Spleen (tissue), 7 donors: Measurements from ENCODE around the gene RPL29.

ENCODE experiments used
- CTCF ChIP-seq, 11 experiments: fragments of 200-600 bp in 7 of 11; fragments of 450-650 bp in 4 of 11; sonication (generic) in 4 of 11; IDR thresholded peaks in 8 of 11; conservative IDR thresholded peaks in 3 of 11; 1 replicate in 7 of 11; 2 replicates in 4 of 11; pipeline versions ENCODE4 v1.4.0 to v1.8.0; 2016 to 2021; ENCODE audit warnings: antibody characterized with exemption in 11 of 11, inconsistent platforms in 4 of 11, mild to moderate bottlenecking in 1 of 11
- POLR2AphosphoS5 ChIP-seq, 3 donors: sonication (generic); formaldehyde crosslinking; IDR thresholded peaks; one replicate each; pipeline ENCODE4 v1.5.1; 2017; ENCODE audit warnings: antibody characterized with exemption in 3 of 3
- donor health status: DM: no; HTN: no; CAD: no; lungs with moderate emphysema.
- donor health status: DM: no; HTN: no; CAD: no.
- donor health status: DM: no; HTN: no; CAD: no.

GRCh38 chr3:52028572-52028971, 32.9 kb upstream of the RPL29 start:
- no peak for TF ChIP-seq CTCF (IDR thresholded peaks at IDR 0.05 in 8 of 11, conservative IDR thresholded peaks at IDR 0.05 in 3 of 11)
- no peak for TF ChIP-seq POLR2AphosphoS5 (IDR thresholded peaks at IDR 0.05)
